Ascending aorta (tissue), 2 donors: ENCODE data around the gene CAMK1G. TPM values are rescaled to one million over a fixed set of nuclear protein-coding genes. Genes with fewer than 3 reads are reported as not detected.

Experiments used
- DNase-seq, 2 donors: peaks; one replicate each; pipeline ENCODE4 v3.0.0-alpha.2; 2019; ENCODE audit warnings: low spot score in 2 of 2
- H3K27ac ChIP-seq, 2 donors: fragments of 200-600 bp; sonication (generic); one replicate each; pipeline ENCODE4 v1.5.1; 2016 to 2017; ENCODE audit warnings: mild to moderate bottlenecking in 1 of 2
- H3K27me3 ChIP-seq: fragments of 200-600 bp; sonication (generic); one replicate; pipeline ENCODE4 v1.5.1; 2017
- H3K36me3 ChIP-seq, 2 donors: fragments of 200-600 bp; sonication (generic); one replicate each; pipeline ENCODE4 v1.5.1; 2016
- H3K4me1 ChIP-seq, 2 donors: fragments of 200-600 bp; sonication (generic); one replicate each; pipeline ENCODE4 v1.5.1; 2016 to 2017; ENCODE audit warnings: mild to moderate bottlenecking in 1 of 2
- H3K4me3 ChIP-seq, 2 donors: fragments of 200-600 bp; sonication (generic); one replicate each; pipeline ENCODE4 v1.5.1; 2016 to 2017; ENCODE audit warnings: mild to moderate bottlenecking in 1 of 2
- H3K9me3 ChIP-seq, 2 donors: fragments of 200-600 bp; sonication (generic); one replicate each; pipeline ENCODE4 v1.5.1; 2016
- CTCF ChIP-seq, 3 experiments: fragments of 200-600 bp in 2 of 3; fragments of 450-650 bp in 1 of 3; sonication (generic) in 2 of 3; IDR thresholded peaks; one replicate each; pipeline ENCODE4 v1.5.1; 2016 to 2019; ENCODE audit warnings: antibody characterized with exemption in 3 of 3, mild to moderate bottlenecking in 1 of 3, moderate library complexity in 1 of 3
- intact Hi-C: fragments of 100-400 bp; cut with DNase I; formaldehyde crosslinking; loops from one replicate; pipeline ENCODE4 v1.15.1; 2023
- total RNA-seq: library from RNA; depleted of rRNA; stranded (reverse); fragments of >200 nt; gene quantifications from one replicate; pipeline ENCODE4 v1.1.0, GENCODE V29; 2016

CAMK1G gene
- total RNA-seq, 1 donor from 2014 or later, result not detected

GRCh38 chr1:209657918-209658317, 74.4 kb downstream of the CAMK1G start:
- intact Hi-C loops, result no loop called here
- H3K27me3 ChIP-seq, result no peaks in the 10 kb centered on the region

GRCh38 chr1:209659909-209660308, 76.4 kb downstream of the CAMK1G start:
- H3K4me1 ChIP-seq, result no peaks in the 10 kb centered on the region
- no peak for TF ChIP-seq CTCF (IDR thresholded peaks at IDR 0.05)
- no peaks in the 10 kb centered on the region for H3K27me3 ChIP-seq
- no peak overlapping the region for H3K27ac ChIP-seq
- intact Hi-C loops, result no loop called here
- H3K4me3 ChIP-seq, result no peak overlapping the region
- DNase-seq, result no peak
- no peaks in the 10 kb centered on the region for H3K9me3 ChIP-seq
- H3K36me3 ChIP-seq, result no peaks in the 10 kb centered on the region

More at GRCh38 chr1:209657918-209658317, 74.4 kb downstream of the CAMK1G start:
- no peaks in the 10 kb centered on the region for H3K9me3 ChIP-seq
- TF ChIP-seq CTCF (IDR thresholded peaks at IDR 0.05), result no peak
- DNase-seq, result no peak
- H3K27ac ChIP-seq, result no peak overlapping the region
- no peaks in the 10 kb centered on the region for H3K36me3 ChIP-seq
- H3K4me1 ChIP-seq, result peaks cover 0 to 5% of the 10 kb centered on the region in 2 donors
- H3K4me3 ChIP-seq, result no peak overlapping the region

DNA sequence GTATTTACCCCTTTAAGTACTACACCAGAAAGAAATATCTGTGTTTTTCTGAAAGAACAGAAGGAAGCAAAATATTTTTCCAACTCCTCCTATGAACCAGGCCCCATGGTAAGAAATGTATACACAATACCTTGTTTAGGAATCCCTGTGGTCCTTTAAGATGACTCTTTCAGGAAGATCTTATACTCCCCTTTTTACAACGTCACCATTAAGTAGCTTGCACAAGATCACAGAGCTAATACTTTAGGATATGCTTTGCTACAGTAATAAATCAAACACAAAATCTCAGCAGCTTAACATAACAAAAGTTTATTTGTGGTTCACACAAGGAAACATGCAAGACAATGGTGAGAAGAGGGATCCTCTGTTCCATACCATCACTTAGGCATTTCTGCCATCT, 77.6 kb downstream of the CAMK1G start:
- H3K4me1 ChIP-seq, result no peaks in the 10 kb centered on the region
- no peak for DNase-seq
- no peaks in the 10 kb centered on the region for H3K9me3 ChIP-seq
- H3K27me3 ChIP-seq, result no peaks in the 10 kb centered on the region
- H3K36me3 ChIP-seq, result no peaks in the 10 kb centered on the region
- intact Hi-C loops, result no loop called here
- no peak for TF ChIP-seq CTCF (IDR thresholded peaks at IDR 0.05)
- H3K4me3 ChIP-seq, result no peak overlapping the region
- H3K27ac ChIP-seq, result no peak overlapping the region

DNA sequence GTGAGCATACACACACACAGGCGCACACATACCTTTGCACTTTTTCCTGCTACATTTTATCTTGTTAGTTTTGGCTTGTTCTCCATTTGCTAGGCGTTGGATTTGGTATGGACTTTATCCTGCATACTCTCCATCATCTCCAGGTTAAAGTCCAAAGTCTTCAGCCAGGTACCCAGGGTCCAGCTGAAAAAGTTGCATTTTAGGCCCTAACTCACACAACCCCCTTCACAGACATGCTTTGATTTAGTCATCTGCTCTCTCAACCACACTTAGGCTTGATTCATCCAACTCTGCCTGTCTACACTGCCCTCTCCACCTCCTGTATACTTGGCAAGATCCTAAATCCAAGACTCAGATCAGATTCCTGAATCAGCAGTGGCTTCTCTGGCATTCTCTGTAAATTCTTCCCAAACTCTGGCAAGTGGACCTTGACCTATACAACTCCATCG, 79.4 kb downstream of the CAMK1G start:
- TF ChIP-seq CTCF (IDR thresholded peaks at IDR 0.05), result no peak
- no peak for DNase-seq
- intact Hi-C loops, result no loop called here

More for the DNA sequence above, 79.4 kb downstream of the CAMK1G start:
- no peaks in the 10 kb centered on the region for H3K27me3 ChIP-seq
- H3K4me1 ChIP-seq, result no peaks in the 10 kb centered on the region
- H3K27ac ChIP-seq, result no peak overlapping the region
- H3K9me3 ChIP-seq, result no peaks in the 10 kb centered on the region
- H3K4me3 ChIP-seq, result no peak overlapping the region
- H3K36me3 ChIP-seq, result no peaks in the 10 kb centered on the region

Other genes starting within 250 kb of the CAMK1G start
- gene LAMB3, start 68.7 kb downstream of the CAMK1G start, total RNA-seq, result 0.75 TPM
- 15.1 TPM for gene G0S2, start 91.7 kb downstream of the CAMK1G start, total RNA-seq
- gene HSD11B1, start 121.1 kb downstream of the CAMK1G start, total RNA-seq, result 0.32 TPM
- gene TRAF3IP3, start 172.3 kb downstream of the CAMK1G start, total RNA-seq, result not detected
- gene C1orf74, start 200.8 kb downstream of the CAMK1G start, total RNA-seq, result 0.11 TPM
- 7.6 TPM for gene IRF6, start 222.4 kb downstream of the CAMK1G start, total RNA-seq
- gene UTP25, start 244.3 kb downstream of the CAMK1G start, total RNA-seq, result 3.6 TPM